GM19452 (cell line): ENCODE data around the gene TFIP11.

Source experiments
- ATAC-seq: cut with Tn5 transposase; IDR thresholded peaks from one replicate; pipeline ENCODE4 v1.9.1; 2021; ENCODE audit not compliant: unreplicated experiment

The TFIP11 gene

GRCh38 chr22:26508148-26508547 is 4.1 kb downstream of the TFIP11 start:
- no peak for ATAC-seq

GRCh38 chr22:26503758-26504157 is 8.5 kb downstream of the TFIP11 start:
- ATAC-seq = no peak

- ATAC-seq = no peak
Observed at GRCh38 chr22:26502688-26503561, 9.3 kb downstream of the TFIP11 start.

- ATAC-seq = no peak
Observed at GRCh38 chr22:26501996-26502395, 10.3 kb downstream of the TFIP11 start.

GRCh38 chr22:26499188-26499703 is 13.0 kb downstream of the TFIP11 start:
- ATAC-seq = no peak

- no peak for ATAC-seq
Observed at GRCh38 chr22:26496456-26496855, 15.8 kb downstream of the TFIP11 start.

GRCh38 chr22:26494506-26494905 is 17.8 kb downstream of the TFIP11 start:
- ATAC-seq = no peak

- no peak for ATAC-seq
Observed at GRCh38 chr22:26492220-26492619, 20.1 kb downstream of the TFIP11 start.

- ATAC-seq = no peak
Observed at GRCh38 chr22:26489447-26490036, 22.7 kb downstream of the TFIP11 start.

GRCh38 chr22:26487996-26488395 is 24.3 kb downstream of the TFIP11 start:
- ATAC-seq = no peak

GRCh38 chr22:26486394-26486793 is 25.9 kb downstream of the TFIP11 start:
- ATAC-seq = no peak

- ATAC-seq = no peak
Observed at GRCh38 chr22:26485806-26486390, 26.4 kb downstream of the TFIP11 start.

- no peak for ATAC-seq
Observed at GRCh38 chr22:26485013-26485412, 27.3 kb downstream of the TFIP11 start.

GRCh38 chr22:26484360-26484706 is 27.9 kb downstream of the TFIP11 start:
- no peak for ATAC-seq

GRCh38 chr22:26483439-26484359 is 28.6 kb downstream of the TFIP11 start, which contains the start of the genes HPS4 and SRRD:
TSS of gene HPS4 (minus strand) at chr22:26483783. CDS start at chr22:26481762, 2,021 bp downstream.
TSS of gene SRRD (plus strand) at chr22:26483877. CDS start at chr22:26483891, 14 bp downstream.
- peak; percentile 63 for ATAC-seq

GRCh38 chr22:26483043-26483438 is 29.2 kb downstream of the TFIP11 start:
- peak; percentile 3 for ATAC-seq

GRCh38 chr22:26482161-26482560 is 30.1 kb downstream of the TFIP11 start:
- ATAC-seq = no peak

GRCh38 chr22:26481694-26482093 is 30.6 kb downstream of the TFIP11 start:
- no peak for ATAC-seq

- no peak for ATAC-seq
Observed at GRCh38 chr22:26481112-26481693, 31.1 kb downstream of the TFIP11 start.

- ATAC-seq = no peak
Observed at GRCh38 chr22:26480611-26480932, 31.7 kb downstream of the TFIP11 start.
